Measurements from ENCODE around the gene PCAT6.

The PCAT6 gene

GRCh38 chr1:202850593-202851362, 40.0 kb downstream of the PCAT6 start:
- DNase-seq: no peak

GRCh38 chr1:202852163-202852904, 41.6 kb downstream of the PCAT6 start:
- peak; percentile 65 for DNase-seq

GRCh38 chr1:202854787-202855186, 44.0 kb downstream of the PCAT6 start:
- DNase-seq: no peak

GRCh38 chr1:202856014-202856413, 45.3 kb downstream of the PCAT6 start:
- no peak for DNase-seq

- no peak for DNase-seq
Measured at GRCh38 chr1:202857136-202857610, 46.4 kb downstream of the PCAT6 start.

- DNase-seq: no peak
Measured at GRCh38 chr1:202858331-202858730, 47.6 kb downstream of the PCAT6 start.

GRCh38 chr1:202858789-202859414, 48.1 kb downstream of the PCAT6 start:
- DNase-seq: no peak

GRCh38 chr1:202860744-202861419, 50.1 kb downstream of the PCAT6 start:
- DNase-seq: peak; percentile 98
